ENCODE measurements around the gene SERPINB7. TPM values are rescaled to one million over a fixed set of nuclear protein-coding genes. Genes with fewer than 3 reads are reported as not detected.

The SERPINB7 gene
- total and polyA plus RNA-seq, 10 donors, result not detected

DNA sequence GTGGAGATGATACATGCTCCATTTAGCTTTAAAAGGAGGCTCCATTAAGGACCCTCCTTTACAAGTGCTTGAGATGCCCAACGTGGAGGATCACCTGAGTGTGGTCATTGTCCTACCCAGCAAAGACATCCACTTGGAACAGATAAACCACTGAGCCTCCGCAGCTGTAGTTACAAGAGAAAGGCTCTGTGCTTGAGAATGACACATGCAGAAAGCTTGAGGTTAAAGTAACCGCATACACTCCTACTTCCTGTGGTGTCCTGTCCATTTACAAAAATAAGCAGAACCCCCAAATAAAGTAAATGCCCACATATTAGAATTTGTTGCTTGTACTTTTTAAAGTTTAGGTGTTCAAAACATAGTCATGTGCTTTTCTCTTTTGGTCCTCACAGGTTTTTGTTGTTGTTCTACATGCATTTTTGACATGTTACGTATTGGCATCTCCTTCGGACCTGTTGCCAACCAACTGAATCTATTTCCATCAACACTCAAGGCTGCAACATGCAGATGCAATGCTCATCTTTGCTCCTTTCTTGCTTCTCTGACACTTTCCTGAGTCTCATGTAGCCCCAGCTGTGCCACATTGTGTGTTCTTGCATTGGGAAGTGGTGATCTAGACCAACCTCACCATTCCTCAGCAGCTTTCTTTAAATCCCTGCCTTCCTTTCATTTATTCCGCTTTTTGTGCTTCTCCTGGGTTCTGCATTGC is 56.0 kb downstream of the SERPINB7 start:
- 29 to 38% (median 34%) methylated on average over 6 of the region's 6 CpGs for WGBS, 5 donors
- TF ChIP-seq, protein P1, sequence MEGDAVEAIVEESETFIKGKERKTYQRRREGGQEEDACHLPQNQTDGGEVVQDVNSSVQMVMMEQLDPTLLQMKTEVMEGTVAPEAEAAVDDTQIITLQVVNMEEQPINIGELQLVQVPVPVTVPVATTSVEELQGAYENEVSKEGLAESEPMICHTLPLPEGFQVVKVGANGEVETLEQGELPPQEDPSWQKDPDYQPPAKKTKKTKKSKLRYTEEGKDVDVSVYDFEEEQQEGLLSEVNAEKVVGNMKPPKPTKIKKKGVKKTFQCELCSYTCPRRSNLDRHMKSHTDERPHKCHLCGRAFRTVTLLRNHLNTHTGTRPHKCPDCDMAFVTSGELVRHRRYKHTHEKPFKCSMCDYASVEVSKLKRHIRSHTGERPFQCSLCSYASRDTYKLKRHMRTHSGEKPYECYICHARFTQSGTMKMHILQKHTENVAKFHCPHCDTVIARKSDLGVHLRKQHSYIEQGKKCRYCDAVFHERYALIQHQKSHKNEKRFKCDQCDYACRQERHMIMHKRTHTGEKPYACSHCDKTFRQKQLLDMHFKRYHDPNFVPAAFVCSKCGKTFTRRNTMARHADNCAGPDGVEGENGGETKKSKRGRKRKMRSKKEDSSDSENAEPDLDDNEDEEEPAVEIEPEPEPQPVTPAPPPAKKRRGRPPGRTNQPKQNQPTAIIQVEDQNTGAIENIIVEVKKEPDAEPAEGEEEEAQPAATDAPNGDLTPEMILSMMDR (IDR thresholded peaks at IDR 0.05 in 8 of 11, conservative IDR thresholded peaks at IDR 0.05 in 3 of 11), result no peak
- no peak for TF ChIP-seq POLR2AphosphoS5 (IDR thresholded peaks at IDR 0.05)
- no peak for TF ChIP-seq POLR2A (IDR thresholded peaks at IDR 0.05)
- no peak for DNase-seq
- intact Hi-C loops (cut with DNase I; ENCODE audit: low total_unique reads), result no loop called here
- Histone ChIP-seq H3K27me3 (replicated peaks in 1 of 7) (no peaks in the 10 kb centered on the region), H3K27ac (peak overlapping the region in 2 of 8 donors; percentile 36 to 52), H3K4me1 (peaks cover 0 to 13% (median 0%) of the 10 kb centered on the region in 6 donors), H3K36me3 (no peaks in the 10 kb centered on the region), H3K9me3 (no peaks in the 10 kb centered on the region), H3K4me3 (no peak overlapping the region)

DNA sequence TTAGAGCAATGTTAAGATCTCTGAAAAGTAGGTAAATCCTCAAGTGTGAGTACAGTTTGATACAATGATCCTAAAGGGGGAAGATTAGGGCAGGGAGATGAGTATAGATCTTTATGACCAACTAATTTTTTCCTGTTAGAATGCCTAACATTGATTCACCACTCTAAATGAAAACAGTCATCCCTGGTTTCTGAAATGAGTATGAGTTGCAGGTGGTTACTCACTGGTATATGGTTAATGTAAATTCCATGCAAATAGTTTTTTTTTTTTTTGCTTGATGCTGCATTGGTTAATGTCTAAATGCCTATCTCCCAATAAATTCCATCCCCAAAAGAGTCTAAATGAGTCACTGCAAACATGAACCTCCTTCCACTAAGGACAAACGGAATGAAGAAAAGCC is 57.3 kb downstream of the SERPINB7 start:
- Histone ChIP-seq H3K9me3 (no peaks in the 10 kb centered on the region), H3K27me3 (replicated peaks in 1 of 7) (no peaks in the 10 kb centered on the region), H3K36me3 (no peaks in the 10 kb centered on the region), H3K27ac (no peak overlapping the region), H3K4me3 (no peak overlapping the region), H3K4me1 (peaks cover 0 to 13% (median 0%) of the 10 kb centered on the region in 6 donors)
- intact Hi-C loops (cut with DNase I; ENCODE audit: low total_unique reads), result no loop called here
- no peak for DNase-seq
- WGBS, 5 donors, result 69 to 100% (median 89%) methylated on average over 1 of the region's 1 CpG
- TF ChIP-seq POLR2AphosphoS5 (IDR thresholded peaks at IDR 0.05) (no peak), POLR2A (IDR thresholded peaks at IDR 0.05) (no peak)
- TF ChIP-seq, protein P1 (IDR thresholded peaks at IDR 0.05 in 8 of 11, conservative IDR thresholded peaks at IDR 0.05 in 3 of 11), result no peak

DNA sequence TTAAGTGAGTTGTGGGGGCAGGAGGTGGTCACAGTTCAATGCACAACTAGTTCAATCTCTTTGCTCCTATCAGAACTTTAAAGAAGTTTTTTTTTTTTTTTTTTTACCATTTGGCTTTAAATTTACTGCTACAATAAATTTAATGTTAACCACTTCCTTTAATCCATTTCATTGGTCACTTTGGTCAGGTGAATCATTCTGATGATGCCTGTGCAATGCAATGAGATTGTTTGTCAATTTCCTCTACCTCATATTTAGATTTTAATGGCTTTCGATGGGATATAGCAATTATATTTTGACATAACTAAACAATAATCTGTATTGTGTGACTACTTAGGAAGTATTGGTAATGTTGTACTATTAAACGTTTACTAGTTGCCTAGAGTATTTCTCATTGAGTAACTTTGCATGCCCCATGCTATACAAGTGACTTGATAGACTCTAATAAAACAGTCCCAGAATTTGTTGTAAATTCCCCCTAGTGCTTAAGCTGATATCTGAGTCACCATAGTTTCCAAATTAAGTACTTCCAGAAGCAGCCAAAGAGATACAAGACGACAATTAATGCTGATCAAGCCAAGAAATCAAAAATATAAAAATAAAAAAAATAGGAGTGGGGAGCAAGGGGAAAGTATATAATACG is 59.4 kb downstream of the SERPINB7 start:
- H3K4me1 ChIP-seq, result peaks cover 0 to 13% (median 0%) of the 10 kb centered on the region in 6 donors
- 70 to 84% (median 74%) methylated on average over 4 of the region's 4 CpGs for WGBS, 5 donors
- DNase-seq, result no peak
- TF ChIP-seq, protein P1 (IDR thresholded peaks at IDR 0.05 in 8 of 11, conservative IDR thresholded peaks at IDR 0.05 in 3 of 11), result no peak
- TF ChIP-seq POLR2AphosphoS5 (IDR thresholded peaks at IDR 0.05), result no peak
- TF ChIP-seq POLR2A (IDR thresholded peaks at IDR 0.05), result no peak
- H3K27ac ChIP-seq, result no peak overlapping the region
- H3K27me3 ChIP-seq (replicated peaks in 1 of 7), result no peaks in the 10 kb centered on the region
- H3K36me3 ChIP-seq, result no peaks in the 10 kb centered on the region
- no peaks in the 10 kb centered on the region for H3K9me3 ChIP-seq
- H3K4me3 ChIP-seq, result no peak overlapping the region
- intact Hi-C loops (cut with DNase I; ENCODE audit: low total_unique reads), result no loop called here

DNA sequence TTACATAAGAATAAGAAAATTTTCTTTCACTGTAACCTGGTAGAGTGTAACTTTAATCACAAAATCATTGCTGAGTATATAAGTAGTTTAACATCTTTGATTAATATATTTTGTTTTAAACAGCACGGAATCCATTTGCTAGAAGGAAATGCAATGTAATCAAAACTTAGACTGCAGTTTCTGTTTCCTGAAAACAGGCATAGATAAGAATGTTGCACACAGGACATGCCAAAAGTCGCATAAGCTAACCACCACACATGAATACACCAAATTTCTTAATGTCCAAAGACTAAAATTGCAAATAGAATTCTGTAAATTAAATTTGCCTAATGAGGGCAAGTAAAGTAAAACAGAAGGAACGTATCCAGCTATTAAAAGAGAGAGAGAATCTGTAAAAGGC is 61.2 kb downstream of the SERPINB7 start:
- no peak for DNase-seq
- H3K27ac ChIP-seq, result no peak overlapping the region
- 21 to 35% (median 25%) methylated on average over 3 of the region's 3 CpGs for WGBS, 5 donors
- intact Hi-C loops (cut with DNase I; ENCODE audit: low total_unique reads), result no loop called here
- no peak overlapping the region for H3K4me3 ChIP-seq
- H3K4me1 ChIP-seq, result peaks cover 0 to 2% (median 0%) of the 10 kb centered on the region in 6 donors
- no peaks in the 10 kb centered on the region for H3K27me3 ChIP-seq (replicated peaks in 1 of 7)
- H3K36me3 ChIP-seq, result no peaks in the 10 kb centered on the region
- TF ChIP-seq POLR2A (IDR thresholded peaks at IDR 0.05) (no peak), POLR2AphosphoS5 (IDR thresholded peaks at IDR 0.05) (no peak)
- TF ChIP-seq, protein P1 (IDR thresholded peaks at IDR 0.05 in 8 of 11, conservative IDR thresholded peaks at IDR 0.05 in 3 of 11), result no peak
- no peaks in the 10 kb centered on the region for H3K9me3 ChIP-seq

All from spleen (tissue), 11 donors.